ENCODE data around the gene DAND5.

- TF ChIP-seq, protein P1, sequence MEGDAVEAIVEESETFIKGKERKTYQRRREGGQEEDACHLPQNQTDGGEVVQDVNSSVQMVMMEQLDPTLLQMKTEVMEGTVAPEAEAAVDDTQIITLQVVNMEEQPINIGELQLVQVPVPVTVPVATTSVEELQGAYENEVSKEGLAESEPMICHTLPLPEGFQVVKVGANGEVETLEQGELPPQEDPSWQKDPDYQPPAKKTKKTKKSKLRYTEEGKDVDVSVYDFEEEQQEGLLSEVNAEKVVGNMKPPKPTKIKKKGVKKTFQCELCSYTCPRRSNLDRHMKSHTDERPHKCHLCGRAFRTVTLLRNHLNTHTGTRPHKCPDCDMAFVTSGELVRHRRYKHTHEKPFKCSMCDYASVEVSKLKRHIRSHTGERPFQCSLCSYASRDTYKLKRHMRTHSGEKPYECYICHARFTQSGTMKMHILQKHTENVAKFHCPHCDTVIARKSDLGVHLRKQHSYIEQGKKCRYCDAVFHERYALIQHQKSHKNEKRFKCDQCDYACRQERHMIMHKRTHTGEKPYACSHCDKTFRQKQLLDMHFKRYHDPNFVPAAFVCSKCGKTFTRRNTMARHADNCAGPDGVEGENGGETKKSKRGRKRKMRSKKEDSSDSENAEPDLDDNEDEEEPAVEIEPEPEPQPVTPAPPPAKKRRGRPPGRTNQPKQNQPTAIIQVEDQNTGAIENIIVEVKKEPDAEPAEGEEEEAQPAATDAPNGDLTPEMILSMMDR (IDR thresholded peaks at IDR 0.05; ENCODE audit: insufficient read depth, low read depth, low read length), result no peak
- no peak for TF ChIP-seq EZH2 (IDR thresholded peaks at IDR 0.05; ENCODE audit: insufficient read depth, low read length)
Measured at GRCh38 chr19:12921047-12921446, 48.3 kb upstream of the DAND5 start.

Measured in astrocyte (in vitro differentiated cells and primary cell).